SK-N-SH (cell line): ENCODE data around the gene SHB.

ENCODE experiments used
- CTCF ChIP-seq: fragments of 200-600 bp; sonication (generic); IDR thresholded peaks from 2 replicates; pipeline ENCODE4 v1.6.1; 2017; ENCODE audit warnings: antibody characterized with exemption, mild to moderate bottlenecking, moderate library complexity
- GATA2 ChIP-seq: sonication (generic); formaldehyde crosslinking; IDR thresholded peaks from 2 replicates; pipeline ENCODE4 v1.5.0; 2020; ENCODE audit warnings: mild to moderate bottlenecking, missing genetic modification reagents
- MAX ChIP-seq: IDR thresholded peaks from 2 replicates; pipeline ENCODE4 v1.4.0; 2012; ENCODE audit warnings: low read depth
- REST ChIP-seq: IDR thresholded peaks from 2 replicates; pipeline ENCODE4 v1.6.1; 2012; ENCODE audit warnings: mild to moderate bottlenecking, low read depth, low read length, moderate library complexity
- RXRA ChIP-seq: IDR thresholded peaks from 2 replicates; pipeline ENCODE4 v1.4.0; 2012; ENCODE audit warnings: low read depth, mild to moderate bottlenecking, borderline replicate concordance
- SIN3A ChIP-seq: IDR thresholded peaks from 2 replicates; pipeline ENCODE4 v1.6.1; 2012; ENCODE audit warnings: low read depth, mild to moderate bottlenecking, low read length, moderate library complexity, borderline replicate concordance

GRCh38 chr9:38051780-38052546 is 17.1 kb downstream of the SHB start:
- no peak for TF ChIP-seq CTCF
- no peak for TF ChIP-seq SIN3A
- no peak for TF ChIP-seq MAX
- no peak for TF ChIP-seq GATA2 (CRISPR knock-in tag)
- no peak for TF ChIP-seq RXRA
- TF ChIP-seq REST = no peak
